GM18873 (cell line): ENCODE results near the gene RYR3.
A peak's percentile ranks its signal among the peaks of the same experiment; 100 is the strongest.

Source experiments
- ATAC-seq: cut with Tn5 transposase; IDR thresholded peaks from one replicate; pipeline ENCODE4 v1.9.1; 2021; ENCODE audit warnings: mild to moderate bottlenecking, moderate library complexity, moderate number of reproducible peaks; ENCODE audit not compliant: unreplicated experiment, low FRiP score

The RYR3 gene

DNA sequence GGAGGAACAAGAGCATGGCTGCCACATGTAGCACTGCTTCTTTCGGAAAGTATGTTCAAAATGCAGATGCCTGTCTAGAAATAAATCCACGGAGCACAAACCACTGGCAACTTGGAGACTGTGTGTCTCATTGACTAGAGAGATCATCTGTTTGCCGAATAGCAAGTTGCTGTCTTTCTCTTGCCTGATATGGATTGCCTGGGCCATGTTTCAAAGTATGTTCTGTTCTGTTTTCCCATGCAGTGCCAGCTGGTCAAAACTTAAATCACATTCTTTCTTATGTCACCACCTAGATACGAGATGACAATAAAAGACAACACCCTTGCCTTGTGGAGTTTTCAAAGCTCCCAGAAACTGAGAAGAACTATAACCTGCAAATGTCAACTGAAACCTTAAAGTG lies 318.9 kb downstream of the RYR3 start:
- ATAC-seq = no peak

DNA sequence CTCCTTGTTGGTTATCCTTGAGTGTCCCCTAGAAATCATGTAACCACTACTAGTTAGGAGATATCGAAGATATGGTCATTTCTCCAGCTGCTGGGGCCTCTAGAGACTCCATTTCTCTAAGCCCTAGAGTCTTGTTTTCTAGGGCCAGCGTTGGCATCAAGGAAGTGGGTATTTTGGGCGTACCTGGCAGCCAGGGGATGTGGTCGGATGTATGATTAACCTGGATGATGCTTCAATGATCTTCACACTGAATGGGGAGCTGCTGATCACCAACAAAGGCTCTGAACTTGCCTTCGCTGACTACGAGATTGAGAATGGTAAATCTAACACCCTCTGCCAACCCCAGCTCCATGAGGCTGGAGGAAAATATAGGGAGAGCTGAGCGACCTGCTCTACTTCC lies 325.5 kb downstream of the RYR3 start:
- no peak for ATAC-seq

- no peak for ATAC-seq
Measured at GRCh38 chr15:33636958-33637357, 326.2 kb downstream of the RYR3 start.

GRCh38 chr15:33638453-33638852 lies 327.7 kb downstream of the RYR3 start:
- ATAC-seq = no peak

GRCh38 chr15:33639051-33639450 lies 328.3 kb downstream of the RYR3 start:
- ATAC-seq = no peak

DNA sequence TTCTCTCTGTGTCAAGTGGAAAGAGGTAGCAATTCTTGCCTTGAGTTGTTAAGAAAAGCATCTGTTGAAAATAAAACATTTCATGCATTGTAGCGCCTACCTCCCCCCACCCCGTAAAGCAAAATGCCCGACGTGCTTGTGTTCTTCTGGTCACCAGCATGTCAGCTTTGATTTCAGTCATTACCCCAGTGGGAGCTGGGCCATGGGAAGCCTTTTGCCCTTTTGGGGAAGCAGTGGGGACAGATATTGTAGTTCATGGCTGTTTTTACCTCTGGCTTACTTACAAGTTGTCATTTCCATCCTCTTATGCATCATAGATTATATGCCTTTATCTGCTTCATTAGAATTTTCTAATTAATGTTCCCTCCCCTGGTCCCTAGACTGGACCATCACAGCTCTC lies 328.7 kb downstream of the RYR3 start:
- no peak for ATAC-seq

GRCh38 chr15:33639978-33640377 lies 329.2 kb downstream of the RYR3 start:
- ATAC-seq = no peak

DNA sequence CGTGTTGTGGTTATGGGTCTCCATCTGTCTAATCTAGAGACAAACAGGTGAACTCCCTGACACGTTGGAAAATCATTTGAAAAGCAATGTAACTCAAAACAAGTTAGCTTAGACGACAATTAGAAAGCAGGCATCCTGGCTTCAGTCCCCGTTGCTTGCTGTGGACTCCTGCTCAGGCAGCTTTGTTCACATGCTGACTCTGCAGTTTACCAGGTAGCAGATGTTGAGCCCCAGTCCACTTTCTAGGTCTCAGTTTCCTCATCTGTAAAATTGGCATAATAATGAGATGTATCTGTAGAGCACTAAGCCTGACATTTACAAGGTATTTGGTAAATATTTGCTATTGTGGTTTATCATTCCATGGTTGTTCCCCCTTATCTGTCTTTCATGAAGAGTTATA lies 330.3 kb downstream of the RYR3 start:
- no peak for ATAC-seq

DNA sequence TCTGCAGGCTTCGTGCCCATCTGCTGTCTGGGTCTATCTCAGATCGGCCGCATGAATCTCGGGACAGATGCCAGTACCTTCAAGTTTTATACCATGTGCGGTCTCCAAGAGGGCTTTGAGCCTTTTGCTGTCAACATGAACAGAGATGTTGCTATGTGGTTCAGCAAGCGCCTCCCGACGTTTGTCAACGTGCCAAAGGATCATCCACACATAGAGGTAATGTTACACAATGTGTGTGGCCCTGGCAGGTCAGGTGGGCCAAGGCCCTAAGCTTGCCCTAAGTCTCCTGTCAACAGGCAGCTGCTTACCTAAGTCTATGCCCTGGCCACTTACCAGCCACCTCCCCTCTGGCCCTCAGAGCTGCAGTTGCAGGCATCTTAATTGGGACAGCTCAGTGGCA lies 333.5 kb downstream of the RYR3 start:
- ATAC-seq = no peak

GRCh38 chr15:33646744-33647143 lies 336.0 kb downstream of the RYR3 start:
- no peak for ATAC-seq

GRCh38 chr15:33649217-33649933 lies 338.6 kb downstream of the RYR3 start:
- ATAC-seq = no peak

- no peak for ATAC-seq
Measured at GRCh38 chr15:33654860-33655259, 344.1 kb downstream of the RYR3 start.

DNA sequence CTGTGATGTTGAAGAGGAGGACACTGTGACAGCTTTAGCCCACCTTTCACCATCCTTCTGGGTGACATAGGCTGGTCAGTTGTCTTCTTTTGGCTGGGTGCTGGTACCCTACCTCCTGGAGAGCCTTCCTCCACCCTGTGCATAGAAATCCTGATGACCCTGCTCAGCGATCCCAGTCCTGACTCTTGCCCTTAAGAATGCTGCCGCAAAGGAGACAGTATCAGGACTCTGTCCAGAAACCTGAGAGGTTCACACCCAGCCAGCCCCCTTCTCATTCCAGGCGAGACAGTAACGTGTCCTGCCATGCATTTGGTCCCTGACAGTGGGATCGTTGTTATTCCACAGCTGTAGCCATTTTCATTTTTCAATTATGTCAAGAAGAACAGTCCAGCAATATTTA lies 344.7 kb downstream of the RYR3 start:
- no peak for ATAC-seq

DNA sequence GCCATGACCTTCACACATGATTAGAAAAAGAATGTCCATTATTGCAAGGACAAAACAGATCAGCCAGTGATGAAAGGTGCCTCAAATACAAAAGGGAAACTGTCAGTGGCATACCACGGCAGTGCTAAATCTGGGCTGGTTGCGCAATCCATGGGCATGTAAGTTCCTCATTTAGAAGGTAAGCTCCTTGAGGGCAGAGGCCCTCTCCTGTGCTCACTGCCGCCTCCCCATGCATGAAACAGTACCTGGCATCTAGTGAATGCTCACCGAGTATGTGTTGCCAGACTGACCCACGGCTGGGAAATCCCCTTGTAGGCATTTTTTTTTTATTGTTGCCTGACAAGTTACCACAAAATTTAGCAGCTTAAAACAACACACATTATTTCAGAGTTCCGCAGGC lies 345.4 kb downstream of the RYR3 start:
- ATAC-seq = no peak

DNA sequence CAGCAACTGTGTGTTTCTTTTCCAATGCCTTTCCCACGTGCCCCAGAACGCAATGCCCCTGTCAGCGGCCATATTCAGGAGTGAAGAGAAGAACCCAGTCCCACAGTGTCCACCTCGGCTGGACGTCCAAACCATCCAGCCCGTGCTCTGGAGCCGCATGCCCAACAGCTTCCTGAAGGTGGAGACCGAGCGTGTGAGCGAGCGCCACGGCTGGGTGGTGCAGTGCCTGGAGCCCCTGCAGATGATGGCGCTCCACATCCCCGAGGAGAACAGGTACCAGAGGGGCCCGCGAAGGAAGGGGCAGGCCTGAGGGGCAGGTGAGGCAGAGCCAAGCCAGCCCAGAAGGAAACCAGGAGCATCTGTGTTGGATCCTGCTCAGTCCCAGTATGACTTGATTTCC lies 349.4 kb downstream of the RYR3 start:
- ATAC-seq = no peak

GRCh38 chr15:33662014-33662413 lies 351.2 kb downstream of the RYR3 start:
- ATAC-seq = no peak

DNA sequence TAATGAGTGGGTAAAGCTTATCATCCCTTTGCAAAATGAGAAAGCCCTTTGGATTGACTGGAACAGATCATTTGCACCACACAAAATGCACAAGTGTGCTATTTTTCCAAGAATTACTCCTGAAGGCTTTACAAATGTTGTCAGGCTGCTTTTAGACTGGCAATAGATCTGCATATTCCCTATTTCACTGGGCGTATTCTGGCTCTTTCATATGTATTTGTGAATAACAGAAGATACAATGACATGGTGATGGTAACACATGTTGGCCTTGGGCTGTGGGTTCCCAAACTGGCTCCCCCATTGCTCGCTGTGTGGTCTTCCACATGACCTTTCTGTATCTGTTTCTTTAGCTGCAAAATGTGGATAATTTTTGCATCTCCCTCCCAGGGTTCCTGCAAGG lies 354.2 kb downstream of the RYR3 start:
- no peak for ATAC-seq

- ATAC-seq = no peak
Measured at GRCh38 chr15:33670567-33670966, 359.8 kb downstream of the RYR3 start.

- peak; percentile 68 for ATAC-seq
Measured at GRCh38 chr15:33671456-33671855, 360.7 kb downstream of the RYR3 start.

DNA sequence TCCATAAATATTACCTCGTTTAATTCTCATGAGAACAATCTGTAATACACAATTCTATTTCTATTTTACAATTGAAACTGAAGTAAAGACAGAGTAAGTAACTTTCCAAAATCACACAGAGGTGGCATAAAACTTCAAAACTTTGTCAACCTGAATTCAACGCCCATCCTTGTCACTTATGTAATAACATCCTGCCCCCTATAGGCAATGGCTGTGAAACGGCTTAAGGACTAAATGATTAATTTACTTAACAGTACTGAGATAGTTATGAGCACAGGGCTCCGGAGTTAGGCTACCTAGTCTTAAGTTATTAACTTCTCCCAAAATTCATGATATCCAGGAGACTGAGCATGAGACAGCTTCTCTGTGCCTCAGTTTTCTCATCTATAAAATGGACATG lies 364.5 kb downstream of the RYR3 start:
- no peak for ATAC-seq

GRCh38 chr15:33677238-33677830 lies 366.6 kb downstream of the RYR3 start:
- ATAC-seq = no peak

GRCh38 chr15:33678176-33678575 lies 367.4 kb downstream of the RYR3 start:
- ATAC-seq = no peak
